Measurements from ENCODE around the gene GABARAPL1.
A peak's percentile ranks its signal among the peaks of the same experiment; 100 is the strongest.
"Not testable (repeated sequence)": the region's sequence is repeated elsewhere in the genome, so short reads cannot be mapped to it uniquely, and the experiment has no call there.

GABARAPL1 gene

DNA sequence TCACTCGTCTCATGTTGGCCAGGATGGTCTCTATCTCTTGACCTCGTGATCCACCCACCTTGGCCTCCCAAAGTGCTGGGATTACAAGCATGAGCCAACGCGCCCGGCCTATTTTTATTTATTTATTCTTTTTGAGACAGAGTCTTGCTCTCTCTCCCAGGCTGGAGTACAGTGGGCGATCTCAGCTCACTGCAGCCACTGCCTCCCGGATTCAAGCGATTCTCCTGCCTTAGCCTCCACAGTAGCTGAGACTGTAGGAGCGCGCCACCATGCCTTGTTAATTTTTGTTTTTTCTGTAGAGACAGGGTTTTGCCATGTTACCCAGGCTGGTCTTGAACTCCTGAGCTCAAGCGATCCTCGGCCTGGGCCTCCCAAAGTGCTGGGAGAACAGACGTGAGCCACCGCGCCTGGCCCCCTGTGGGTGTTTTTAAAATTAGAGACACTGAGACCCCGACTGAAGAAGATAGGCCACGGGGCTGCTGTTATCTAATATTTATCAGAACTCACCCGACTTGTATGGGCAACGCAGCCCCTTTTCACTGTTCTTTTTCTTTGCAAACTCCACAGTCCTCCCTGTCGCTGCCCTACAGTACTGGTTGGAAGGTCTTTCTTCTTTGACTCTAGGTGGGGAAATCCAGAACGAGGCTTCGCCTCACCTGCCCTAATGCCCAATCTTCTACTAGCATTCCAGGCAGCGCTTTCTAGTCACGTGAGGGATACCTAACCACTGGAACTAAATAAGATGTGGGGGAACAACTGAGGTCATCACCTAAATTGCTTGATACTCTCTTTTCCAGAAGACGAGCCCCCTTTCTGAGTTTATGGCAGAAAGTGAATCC is 1.4 kb upstream of the GABARAPL1 start:
- no peak for DNase-seq (ENCODE audit: low read depth in 1 of 2, low spot score in 1 of 2)
- no peak for TF ChIP-seq JUND (IDR thresholded peaks at IDR 0.05; ENCODE audit: low read depth)
- in situ Hi-C loops (cut with HindIII; ENCODE audit: low pct_unique_long_range_greater_than_20kb, low sequenced_read_pairs), result no loop called here

DNA sequence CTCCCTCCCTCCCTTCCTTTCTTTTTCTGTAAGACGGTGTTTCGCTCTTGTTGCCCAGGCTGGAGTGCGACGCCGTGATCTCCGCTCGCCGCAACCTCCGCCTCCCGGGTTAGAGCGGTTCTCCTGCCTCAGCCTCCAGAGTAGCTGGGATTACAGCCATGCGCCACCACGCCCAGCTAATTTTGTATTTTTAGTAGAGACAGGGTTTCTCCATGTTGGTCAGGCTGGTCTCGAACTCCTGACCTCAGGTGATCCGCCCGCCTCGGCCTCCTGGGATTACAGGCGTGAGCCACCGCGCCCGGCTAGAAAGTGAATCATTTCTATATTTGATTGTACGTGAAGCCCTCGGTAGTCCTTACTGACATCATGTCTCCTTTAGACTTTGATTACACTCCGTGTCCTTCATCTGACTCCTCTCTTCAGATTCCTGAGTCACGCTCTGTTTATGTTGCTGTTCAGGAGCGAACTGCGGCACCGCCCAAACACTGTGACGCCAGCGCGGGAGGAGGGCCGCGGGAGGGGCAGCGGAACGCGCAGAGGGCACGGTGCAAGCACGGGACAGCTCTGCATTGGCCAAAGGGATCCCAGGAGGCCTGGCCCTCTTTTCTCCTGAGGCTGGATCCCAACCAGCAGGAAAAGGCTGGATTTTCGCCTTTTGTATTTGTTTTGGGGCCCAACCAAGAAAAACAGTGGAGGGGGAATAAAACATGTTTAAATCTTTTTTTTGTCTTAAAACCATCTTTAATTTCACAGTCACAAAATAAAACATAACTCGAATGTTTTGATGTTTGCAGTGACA is 538 bp upstream of the GABARAPL1 start:
- no peak for TF ChIP-seq JUND (IDR thresholded peaks at IDR 0.05; ENCODE audit: low read depth)
- in situ Hi-C loops (cut with HindIII; ENCODE audit: low pct_unique_long_range_greater_than_20kb, low sequenced_read_pairs), result no loop called here
- peak; percentile 52 to 89 for DNase-seq (ENCODE audit: low read depth in 1 of 2, low spot score in 1 of 2)

DNA sequence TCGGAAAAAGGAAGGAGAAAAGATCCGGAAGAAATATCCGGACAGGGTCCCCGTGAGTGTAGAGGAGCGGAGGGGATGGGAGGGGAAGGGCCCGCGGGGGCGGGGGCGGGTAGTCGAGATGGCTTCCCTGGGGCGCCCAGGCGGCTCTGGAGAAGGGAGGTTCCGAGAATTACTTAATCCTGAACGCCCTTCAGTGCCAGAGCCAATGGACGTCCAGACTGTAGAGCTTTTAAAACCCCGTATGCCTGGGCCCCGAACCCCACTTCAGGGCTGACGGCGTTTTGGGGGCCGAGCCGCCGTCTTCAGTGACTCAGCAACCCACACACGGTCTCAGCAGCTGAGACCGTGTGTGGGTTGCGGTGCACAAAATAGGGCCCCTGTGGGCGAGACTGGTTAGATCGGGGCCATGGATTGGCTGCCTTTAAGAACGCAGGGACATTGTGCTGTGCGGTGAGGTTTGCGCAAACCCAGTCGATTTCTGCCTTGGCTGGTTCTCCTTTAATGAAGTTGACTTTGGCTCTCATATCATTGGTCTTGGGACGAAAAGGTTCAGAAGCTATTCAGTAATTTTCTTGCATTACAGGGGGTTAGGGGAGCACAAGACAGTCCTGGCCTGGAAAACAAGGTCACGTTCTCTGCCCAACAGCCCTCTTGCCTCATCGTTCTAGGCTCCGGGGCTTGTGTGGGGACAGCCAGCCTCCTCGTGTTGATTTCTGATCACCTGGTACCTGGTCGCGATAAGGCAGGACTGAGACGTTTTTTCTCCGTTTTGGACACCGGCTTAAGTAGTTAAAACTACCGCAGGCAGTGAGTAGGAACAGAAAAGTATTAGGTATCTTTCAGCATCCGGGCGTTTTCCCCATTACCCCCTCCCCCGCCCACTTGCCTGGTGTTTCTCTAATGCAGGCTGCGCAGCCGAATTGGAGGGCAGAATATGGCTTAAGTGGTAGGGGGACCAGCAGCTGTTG is 775 bp downstream of the GABARAPL1 start:
- in situ Hi-C loops (cut with HindIII; ENCODE audit: low pct_unique_long_range_greater_than_20kb, low sequenced_read_pairs), result no loop called here
- TF ChIP-seq JUND (IDR thresholded peaks at IDR 0.05; ENCODE audit: low read depth), result no peak
- DNase-seq (ENCODE audit: low read depth in 1 of 2, low spot score in 1 of 2), result peak in 1 of 2 experiments; percentile 38

- in situ Hi-C loops (cut with HindIII; ENCODE audit: low pct_unique_long_range_greater_than_20kb, low sequenced_read_pairs), result no loop called here
- no peak for TF ChIP-seq JUND (IDR thresholded peaks at IDR 0.05; ENCODE audit: low read depth)
- DNase-seq (ENCODE audit: low read depth in 1 of 2, low spot score in 1 of 2), result no peak
These were observed 1.6 kb downstream of the GABARAPL1 start for GRCh38 chr12:10214136-10214894.

- TF ChIP-seq JUND (IDR thresholded peaks at IDR 0.05; ENCODE audit: low read depth), result no peak
- DNase-seq (ENCODE audit: low read depth in 1 of 2, low spot score in 1 of 2), result no peak
- in situ Hi-C loops (cut with HindIII; ENCODE audit: low pct_unique_long_range_greater_than_20kb, low sequenced_read_pairs), result no loop called here
These were observed 2.2 kb downstream of the GABARAPL1 start for GRCh38 chr12:10214895-10215267.

DNA sequence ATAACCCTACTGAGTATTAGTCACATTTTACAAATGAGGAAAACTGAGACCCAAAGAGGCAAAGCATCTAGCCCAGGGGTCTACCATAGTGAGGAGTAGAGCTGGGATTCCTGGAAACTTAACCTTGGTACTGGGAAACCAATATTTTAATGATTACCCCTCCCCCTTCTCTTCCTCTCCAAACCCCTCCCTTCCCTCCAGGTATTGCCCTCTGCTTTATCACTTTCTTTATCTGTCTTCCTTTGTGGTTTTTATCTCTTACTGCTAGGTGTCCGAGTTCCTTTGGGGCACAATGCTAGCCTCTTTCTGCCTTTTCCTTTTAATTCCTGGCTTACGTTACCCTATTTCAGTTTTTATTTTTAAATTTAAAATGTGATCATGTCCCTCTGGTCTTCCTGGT is 2.8 kb downstream of the GABARAPL1 start:
- DNase-seq (ENCODE audit: low read depth in 1 of 2, low spot score in 1 of 2), result no peak
- no peak for TF ChIP-seq JUND (IDR thresholded peaks at IDR 0.05; ENCODE audit: low read depth)
- in situ Hi-C loops (cut with HindIII; ENCODE audit: low pct_unique_long_range_greater_than_20kb, low sequenced_read_pairs), result no loop called here

- DNase-seq (ENCODE audit: low read depth in 1 of 2, low spot score in 1 of 2); in situ Hi-C loops (cut with HindIII; ENCODE audit: low pct_unique_long_range_greater_than_20kb, low sequenced_read_pairs): not testable (repeated sequence)
These were observed 3.3 kb downstream of the GABARAPL1 start for GRCh38 chr12:10215946-10216345.

GRCh38 chr12:10218021-10218420 is 5.3 kb downstream of the GABARAPL1 start:
- TF ChIP-seq JUND (IDR thresholded peaks at IDR 0.05; ENCODE audit: low read depth), result no peak
- in situ Hi-C loops (cut with HindIII; ENCODE audit: low pct_unique_long_range_greater_than_20kb, low sequenced_read_pairs), result no loop called here
- no peak for DNase-seq (ENCODE audit: low read depth in 1 of 2, low spot score in 1 of 2)

DNA sequence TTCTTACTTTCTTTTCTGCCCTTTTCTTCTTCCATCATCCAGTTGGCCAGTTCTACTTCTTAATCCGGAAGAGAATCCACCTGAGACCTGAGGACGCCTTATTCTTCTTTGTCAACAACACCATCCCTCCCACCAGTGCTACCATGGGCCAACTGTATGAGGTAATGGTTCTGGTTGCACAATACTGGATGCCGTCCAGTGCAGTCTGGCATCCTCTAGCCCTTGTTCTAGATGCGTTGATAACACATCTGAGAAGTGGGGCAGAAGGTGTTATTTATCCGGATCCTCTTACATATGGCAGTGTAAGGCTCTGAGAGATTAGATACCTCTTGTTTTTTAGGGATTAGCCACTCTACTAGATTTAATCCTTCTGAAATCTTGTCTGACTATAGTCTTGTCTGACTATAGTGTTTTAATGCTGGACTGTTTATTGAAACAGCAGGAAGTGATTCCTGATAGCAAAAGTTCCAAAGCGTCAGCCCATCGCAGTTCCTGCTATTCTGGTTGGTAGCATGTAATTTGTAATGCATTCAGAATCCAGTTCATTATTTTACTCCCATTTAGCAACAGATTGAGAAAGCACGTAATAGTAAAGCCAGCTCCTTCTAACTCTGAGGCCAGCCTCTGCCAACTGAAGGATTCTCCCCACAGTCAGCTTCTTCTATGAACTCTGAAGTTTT is 7.9 kb downstream of the GABARAPL1 start:
- no peak for TF ChIP-seq JUND (IDR thresholded peaks at IDR 0.05; ENCODE audit: low read depth)
- in situ Hi-C loops (cut with HindIII; ENCODE audit: low pct_unique_long_range_greater_than_20kb, low sequenced_read_pairs), result no loop called here
- DNase-seq (ENCODE audit: low read depth in 1 of 2, low spot score in 1 of 2), result peak in 1 of 2 experiments; percentile 52

- no peak for TF ChIP-seq JUND (IDR thresholded peaks at IDR 0.05; ENCODE audit: low read depth)
- DNase-seq (ENCODE audit: low read depth in 1 of 2, low spot score in 1 of 2), result no peak
- in situ Hi-C loops (cut with HindIII; ENCODE audit: low pct_unique_long_range_greater_than_20kb, low sequenced_read_pairs), result no loop called here
These were observed 9.2 kb downstream of the GABARAPL1 start for GRCh38 chr12:10221846-10222245.

DNA sequence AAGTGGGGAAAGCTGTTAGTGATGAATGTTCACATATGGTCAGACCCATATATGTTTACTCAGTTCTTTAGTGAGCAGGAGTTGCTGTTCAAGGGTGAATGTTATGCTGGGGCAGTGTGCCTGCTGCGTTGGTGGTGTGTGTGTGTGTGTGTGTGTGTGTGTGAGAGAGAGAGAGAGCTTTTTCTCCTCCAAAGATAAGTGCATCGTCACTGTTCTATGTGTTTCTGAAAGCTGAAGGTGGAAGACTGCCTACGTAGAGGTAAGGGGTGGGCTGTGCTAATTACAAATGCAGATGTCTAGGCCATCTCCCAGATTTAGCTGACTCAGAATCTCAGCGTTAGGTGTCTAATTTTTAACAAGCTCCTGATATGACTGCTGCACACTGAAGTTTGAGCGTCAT is 10.5 kb downstream of the GABARAPL1 start:
- in situ Hi-C loops (cut with HindIII; ENCODE audit: low pct_unique_long_range_greater_than_20kb, low sequenced_read_pairs), result no loop called here
- DNase-seq (ENCODE audit: low read depth in 1 of 2, low spot score in 1 of 2), result no peak
- TF ChIP-seq JUND (IDR thresholded peaks at IDR 0.05; ENCODE audit: low read depth), result no peak

- in situ Hi-C loops (cut with HindIII; ENCODE audit: low pct_unique_long_range_greater_than_20kb, low sequenced_read_pairs); DNase-seq (ENCODE audit: low read depth in 1 of 2, low spot score in 1 of 2): not testable (repeated sequence)
These were observed 12.7 kb downstream of the GABARAPL1 start for GRCh38 chr12:10225426-10225825.
